Gastroesophageal sphincter (tissue), 4 donors: ENCODE measurements around the gene DNM3. TPM values are rescaled to one million over a fixed set of nuclear protein-coding genes. Genes with fewer than 3 reads are reported as not detected.
A peak's percentile ranks its signal among the peaks of the same experiment; 100 is the strongest.

Experiments used
- ATAC-seq: fragments of 150-250 bp; one replicate; pipeline ENCODE4 v1.9.1; 2016; ENCODE audit warnings: mild to moderate bottlenecking, moderate library complexity
- H3K27ac ChIP-seq, 4 donors: fragments of 200-600 bp; sonication (generic) in 3 of 4; 1 replicate in 3 of 4; 2 replicates in 1 of 4; pipeline ENCODE4 v1.5.1; 2016 to 2019
- H3K27me3 ChIP-seq: fragments of 200-600 bp; sonication (generic); one replicate; pipeline ENCODE4 v1.5.1; 2019
- H3K36me3 ChIP-seq, 2 donors: fragments of 200-600 bp; sonication (generic); one replicate each; pipeline ENCODE4 v1.5.1; 2019; ENCODE audit warnings: control low read depth in 1 of 2
- H3K4me1 ChIP-seq, 3 donors: fragments of 200-600 bp; sonication (generic); 1 replicate in 2 of 3; 2 replicates in 1 of 3; pipeline ENCODE4 v1.5.1; 2016 to 2019; ENCODE audit warnings: control low read depth in 2 of 3
- H3K4me3 ChIP-seq, 2 donors: fragments of 200-600 bp; sonication (generic); one replicate each; pipeline ENCODE4 v1.5.1; 2019; ENCODE audit warnings: mild to moderate bottlenecking in 1 of 2, moderate library complexity in 1 of 2
- H3K9me3 ChIP-seq, 3 donors: fragments of 200-600 bp; sonication (generic); one replicate each; pipeline ENCODE4 v1.5.1; 2017 to 2019; ENCODE audit warnings: control low read depth in 2 of 3
- EP300 ChIP-seq: sonication (generic); formaldehyde crosslinking; IDR thresholded peaks from one replicate; pipeline ENCODE4 v1.6.1; 2017; ENCODE audit warnings: antibody characterized with exemption, mild to moderate bottlenecking
- POLR2A ChIP-seq, 2 donors: fragments of 450-650 bp; IDR thresholded peaks; one replicate each; pipeline ENCODE4 v1.6.1; 2017; ENCODE audit warnings: antibody characterized with exemption in 2 of 2, mild to moderate bottlenecking in 2 of 2, moderate library complexity in 1 of 2
- POLR2AphosphoS5 ChIP-seq: sonication (generic); formaldehyde crosslinking; IDR thresholded peaks from one replicate; pipeline ENCODE4 v1.6.1; 2017; ENCODE audit warnings: antibody characterized with exemption
- WGBS, 2 donors: methylation state at CpG; one replicate each; pipeline ENCODE4 v1.1.5; 2018; ENCODE audit warnings: low coverage in 1 of 2; 5-methylcytosine and 5-hydroxymethylcytosine counted together
- total RNA-seq, 4 donors: library from RNA; depleted of rRNA; stranded (reverse); fragments of >200 nt; gene quantifications; one replicate each; pipeline ENCODE4 v1.1.0, GENCODE V29; 2016
- TF ChIP-seq, protein P1 (sequence below), 4 experiments: fragments of 200-600 bp in 2 of 4; fragments of 450-650 bp in 2 of 4; sonication (generic) in 1 of 4; IDR thresholded peaks; one replicate each; pipeline ENCODE4 v1.5.1; 2017 to 2019; ENCODE audit warnings: antibody characterized with exemption in 4 of 4, mild to moderate bottlenecking in 2 of 4, moderate library complexity in 2 of 4

The DNM3 gene
- total RNA-seq, 4 donors from 2014 or later: 1.9 to 5.0 (median 3.9) TPM

DNA sequence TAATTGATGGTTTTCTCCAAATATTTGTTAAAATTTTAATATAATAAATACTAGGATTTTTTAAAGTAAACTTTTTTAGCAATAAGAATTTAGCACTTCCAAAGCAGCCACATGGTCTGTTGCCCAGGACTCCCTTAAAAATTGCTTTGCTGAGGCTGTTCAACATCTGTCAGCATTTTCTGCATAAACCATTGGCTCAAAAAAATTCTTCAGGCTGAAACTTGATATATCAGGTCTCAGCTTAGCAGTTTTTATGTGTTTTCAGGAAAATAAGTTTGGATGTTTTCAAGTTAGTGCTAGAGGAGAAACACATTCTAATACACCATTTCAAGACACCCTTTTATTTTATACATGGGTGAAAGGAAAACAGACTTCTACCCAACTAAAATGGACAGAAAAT is 510.0 kb downstream of the DNM3 start:
- Histone ChIP-seq H3K4me3 (no peak overlapping the region), H3K9me3 (peaks cover 0 to 5% (median 0%) of the 10 kb centered on the region in 3 donors), H3K27me3 (no peaks in the 10 kb centered on the region), H3K4me1 (peaks cover 6 to 19% (median 12%) of the 10 kb centered on the region in 3 donors), H3K27ac (no peak overlapping the region), H3K36me3 (no peaks in the 10 kb centered on the region)
- no peak for ATAC-seq
- TF ChIP-seq POLR2A (IDR thresholded peaks at IDR 0.05): no peak

- no peak for ATAC-seq
- H3K4me1 ChIP-seq: peaks cover 6 to 23% (median 12%) of the 10 kb centered on the region in 3 donors
- H3K27me3 ChIP-seq: no peaks in the 10 kb centered on the region
- WGBS, 2 donors: 54 to 64% methylated on average over 3 of the region's 3 CpGs
- no peak overlapping the region for H3K27ac ChIP-seq
- no peaks in the 10 kb centered on the region for H3K36me3 ChIP-seq
- H3K4me3 ChIP-seq: no peak overlapping the region
- H3K9me3 ChIP-seq: peaks cover 0 to 5% (median 0%) of the 10 kb centered on the region in 3 donors
- no peak for TF ChIP-seq POLR2AphosphoS5
- no peak for TF ChIP-seq POLR2A (IDR thresholded peaks at IDR 0.05)
- no peak for TF ChIP-seq EP300
- TF ChIP-seq, protein P1, sequence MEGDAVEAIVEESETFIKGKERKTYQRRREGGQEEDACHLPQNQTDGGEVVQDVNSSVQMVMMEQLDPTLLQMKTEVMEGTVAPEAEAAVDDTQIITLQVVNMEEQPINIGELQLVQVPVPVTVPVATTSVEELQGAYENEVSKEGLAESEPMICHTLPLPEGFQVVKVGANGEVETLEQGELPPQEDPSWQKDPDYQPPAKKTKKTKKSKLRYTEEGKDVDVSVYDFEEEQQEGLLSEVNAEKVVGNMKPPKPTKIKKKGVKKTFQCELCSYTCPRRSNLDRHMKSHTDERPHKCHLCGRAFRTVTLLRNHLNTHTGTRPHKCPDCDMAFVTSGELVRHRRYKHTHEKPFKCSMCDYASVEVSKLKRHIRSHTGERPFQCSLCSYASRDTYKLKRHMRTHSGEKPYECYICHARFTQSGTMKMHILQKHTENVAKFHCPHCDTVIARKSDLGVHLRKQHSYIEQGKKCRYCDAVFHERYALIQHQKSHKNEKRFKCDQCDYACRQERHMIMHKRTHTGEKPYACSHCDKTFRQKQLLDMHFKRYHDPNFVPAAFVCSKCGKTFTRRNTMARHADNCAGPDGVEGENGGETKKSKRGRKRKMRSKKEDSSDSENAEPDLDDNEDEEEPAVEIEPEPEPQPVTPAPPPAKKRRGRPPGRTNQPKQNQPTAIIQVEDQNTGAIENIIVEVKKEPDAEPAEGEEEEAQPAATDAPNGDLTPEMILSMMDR (IDR thresholded peaks at IDR 0.05): no peak
Observed at GRCh38 chr1:172351754-172352161, 510.5 kb downstream of the DNM3 start.

GRCh38 chr1:172352435-172352834 is 511.1 kb downstream of the DNM3 start:
- no peak for TF ChIP-seq POLR2A (IDR thresholded peaks at IDR 0.05)
- no peak for TF ChIP-seq POLR2AphosphoS5
- TF ChIP-seq, protein P1 (IDR thresholded peaks at IDR 0.05): no peak
- no peak for TF ChIP-seq EP300
- WGBS, 2 donors: 74 to 100% methylated on average over 1 of the region's 1 CpG
- H3K27ac ChIP-seq: no peak overlapping the region

DNA sequence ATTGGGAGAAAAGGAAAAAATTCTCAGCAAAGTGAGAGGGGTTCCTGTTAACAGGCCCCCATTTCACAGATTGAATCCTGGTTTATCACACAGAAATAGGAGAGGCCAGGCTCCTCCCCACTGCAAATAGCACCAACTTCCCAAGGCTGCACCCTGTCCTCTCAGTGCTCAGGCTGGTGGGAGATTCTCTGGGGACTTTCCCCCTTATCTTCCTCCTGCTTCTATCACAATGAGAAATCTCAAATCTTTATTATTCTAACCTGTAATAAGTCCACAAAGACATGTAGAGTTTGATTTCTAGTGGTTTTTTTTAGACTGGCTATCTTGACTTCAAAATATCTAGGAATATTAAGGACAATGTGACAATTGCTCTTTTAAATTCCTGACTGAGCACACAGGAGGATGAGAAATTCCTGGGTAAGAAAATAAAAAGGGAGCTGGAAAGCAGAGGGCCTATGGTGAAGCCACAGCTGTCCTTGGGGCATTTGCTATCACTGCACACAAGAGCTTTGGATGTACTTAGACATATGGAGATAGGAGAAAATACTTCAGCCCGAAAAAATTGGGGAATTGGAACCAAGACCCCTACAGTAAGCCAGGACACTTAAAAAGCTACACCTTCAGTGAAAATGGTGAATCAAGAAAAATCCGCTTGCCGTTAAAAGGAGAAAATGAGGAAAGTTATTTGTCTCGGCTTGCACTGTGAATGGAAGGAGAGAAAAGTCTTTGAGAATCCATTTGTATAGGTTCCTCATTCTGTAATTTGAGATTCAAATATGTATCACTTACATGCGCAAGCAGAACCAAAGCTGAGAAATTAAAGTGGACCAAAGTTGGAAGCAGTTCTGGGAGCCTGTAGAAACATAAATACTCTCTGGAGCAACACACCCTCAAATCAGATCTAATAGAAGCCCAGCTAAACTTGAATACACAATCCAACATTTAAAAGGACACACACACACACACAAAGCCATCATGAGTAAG is 513.3 kb downstream of the DNM3 start:
- Histone ChIP-seq H3K36me3 (no peaks in the 10 kb centered on the region), H3K27ac (no peak overlapping the region), H3K27me3 (no peaks in the 10 kb centered on the region), H3K4me3 (no peak overlapping the region), H3K9me3 (no peaks in the 10 kb centered on the region), H3K4me1 (peaks cover 11 to 51% (median 19%) of the 10 kb centered on the region in 3 donors)
- 93 to 94% methylated on average over 5 of the region's 5 CpGs for WGBS, 2 donors
- no peak for ATAC-seq
- TF ChIP-seq EP300: no peak
- TF ChIP-seq, protein P1 (IDR thresholded peaks at IDR 0.05): no peak
- no peak for TF ChIP-seq POLR2AphosphoS5
- no peak for TF ChIP-seq POLR2A (IDR thresholded peaks at IDR 0.05)

More at GRCh38 chr1:172352435-172352834, 511.1 kb downstream of the DNM3 start:
- ATAC-seq: no peak
- no peak overlapping the region for H3K4me3 ChIP-seq
- H3K4me1 ChIP-seq: peaks cover 6 to 30% (median 12%) of the 10 kb centered on the region in 3 donors
- no peaks in the 10 kb centered on the region for H3K27me3 ChIP-seq
- no peaks in the 10 kb centered on the region for H3K36me3 ChIP-seq
- H3K9me3 ChIP-seq: peaks cover 0 to 4% (median 0%) of the 10 kb centered on the region in 3 donors

DNA sequence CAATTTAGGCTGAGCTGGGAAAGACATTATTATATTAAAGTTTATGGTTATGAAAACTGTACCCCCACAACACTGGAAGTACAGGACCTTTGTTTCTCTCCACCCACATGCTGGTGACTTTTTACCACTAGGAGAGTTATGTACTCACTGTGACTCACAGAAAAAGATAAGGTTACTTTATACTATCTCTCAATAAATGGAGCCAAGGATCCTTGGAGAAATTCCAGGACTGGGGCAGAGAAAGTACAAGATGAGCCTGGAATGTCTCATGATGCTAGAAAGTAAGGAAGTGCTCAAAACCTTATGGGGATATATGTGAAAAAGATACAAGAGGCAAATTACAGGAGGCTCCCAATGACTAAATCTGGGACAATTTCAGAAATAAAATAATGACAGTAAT is 515.3 kb downstream of the DNM3 start:
- Histone ChIP-seq H3K9me3 (no peaks in the 10 kb centered on the region), H3K27ac (peak overlapping the region in 2 of 4 donors; percentile 29 to 75), H3K27me3 (no peaks in the 10 kb centered on the region), H3K36me3 (no peaks in the 10 kb centered on the region), H3K4me3 (no peak overlapping the region), H3K4me1 (peaks cover 17 to 59% (median 22%) of the 10 kb centered on the region in 3 donors)
- no peak for ATAC-seq
- TF ChIP-seq, protein P1 (IDR thresholded peaks at IDR 0.05): no peak
- TF ChIP-seq POLR2A (IDR thresholded peaks at IDR 0.05): no peak
- TF ChIP-seq POLR2AphosphoS5: no peak
- TF ChIP-seq EP300: no peak
